Measurements from ENCODE around the gene ADGRL3.

- TF ChIP-seq CTCF (IDR thresholded peaks at IDR 0.05) (no peak), POLR2A (IDR thresholded peaks at IDR 0.05) (no peak), EP300 (IDR thresholded peaks at IDR 0.05) (no peak)
Measured at GRCh38 chr4:61427099-61427817, 227.1 kb downstream of the ADGRL3 start.
